Measurements from ENCODE around the gene FAM193A.
"Not testable (repeated sequence)": the region's sequence is repeated elsewhere in the genome, so short reads cannot be mapped to it uniquely, and the experiment has no call there.

The FAM193A gene

DNA sequence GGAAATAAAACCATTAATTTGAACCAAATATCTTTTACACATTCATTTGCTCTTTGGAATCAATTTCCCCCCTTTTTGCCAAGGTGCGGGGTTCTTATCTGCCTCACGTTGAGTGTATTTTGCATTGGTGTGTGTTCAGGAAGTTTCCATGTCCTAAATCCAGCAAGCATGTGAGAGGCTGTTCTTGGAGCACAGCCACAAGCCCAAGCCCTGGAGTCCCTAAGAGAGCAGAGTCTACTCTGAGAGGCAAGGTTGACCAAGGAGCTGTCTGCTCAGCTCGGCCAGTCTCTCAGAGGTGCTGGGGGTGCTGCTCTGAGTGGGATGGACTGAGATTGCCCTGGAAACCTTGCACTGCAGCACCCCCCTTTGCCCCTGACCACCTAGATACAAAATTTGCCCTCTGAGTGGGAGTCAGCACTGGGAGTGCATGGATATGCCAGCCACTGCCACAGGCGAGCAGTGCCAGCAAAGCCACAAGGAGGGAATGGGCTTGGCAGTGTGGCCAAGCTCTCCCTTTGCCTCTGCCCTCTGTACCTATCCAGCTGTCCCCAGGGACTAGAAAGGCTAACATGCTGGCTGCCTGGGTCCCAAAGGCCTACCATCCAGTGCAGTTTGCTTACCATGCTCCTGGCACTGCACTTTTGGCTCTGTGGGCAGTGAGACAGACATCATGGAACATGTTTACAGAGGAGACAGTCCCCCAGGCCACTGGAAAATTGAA is 20.5 kb upstream of the FAM193A start:
- DNase-seq, result no peak

DNA sequence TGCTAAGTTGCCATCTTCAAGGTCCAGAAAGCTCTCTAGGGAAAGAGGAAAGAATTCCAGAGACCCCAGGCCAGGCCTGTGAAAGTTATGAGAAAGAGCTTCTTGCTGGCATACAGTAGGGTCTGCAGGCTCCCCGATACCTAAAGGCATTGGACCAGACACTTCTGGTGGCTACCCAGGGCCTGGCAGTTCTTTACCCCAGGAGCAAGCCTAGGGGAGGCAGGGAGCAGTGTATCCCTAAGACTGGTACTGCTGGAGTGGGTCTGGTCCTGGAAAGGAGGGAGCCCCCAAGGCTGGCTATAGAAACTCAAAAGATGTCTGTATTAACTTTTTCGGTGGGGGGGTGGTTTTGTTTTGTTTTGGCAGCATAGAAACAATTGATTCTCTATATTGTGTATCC is 19.8 kb upstream of the FAM193A start:
- DNase-seq, result no peak

DNA sequence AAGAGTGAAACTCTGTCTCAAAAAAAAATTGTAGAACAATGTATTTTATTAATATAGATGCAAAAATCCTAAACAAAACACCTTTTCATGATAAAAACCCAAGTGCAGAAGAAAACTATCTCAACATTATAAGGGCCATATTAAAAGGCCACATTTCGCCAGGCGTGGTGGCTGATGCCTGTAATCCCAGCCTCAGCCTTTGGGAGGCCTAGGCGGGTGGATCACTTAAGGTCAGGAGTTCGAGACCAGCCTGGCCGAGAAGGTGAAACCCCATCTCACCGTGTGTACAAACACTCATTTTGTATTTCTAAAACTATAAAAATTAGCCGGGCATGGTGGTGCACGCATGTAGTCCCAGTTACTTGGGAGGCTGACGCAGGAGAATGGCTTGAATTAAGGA is 9.9 kb upstream of the FAM193A start:
- DNase-seq, result no peak

DNA sequence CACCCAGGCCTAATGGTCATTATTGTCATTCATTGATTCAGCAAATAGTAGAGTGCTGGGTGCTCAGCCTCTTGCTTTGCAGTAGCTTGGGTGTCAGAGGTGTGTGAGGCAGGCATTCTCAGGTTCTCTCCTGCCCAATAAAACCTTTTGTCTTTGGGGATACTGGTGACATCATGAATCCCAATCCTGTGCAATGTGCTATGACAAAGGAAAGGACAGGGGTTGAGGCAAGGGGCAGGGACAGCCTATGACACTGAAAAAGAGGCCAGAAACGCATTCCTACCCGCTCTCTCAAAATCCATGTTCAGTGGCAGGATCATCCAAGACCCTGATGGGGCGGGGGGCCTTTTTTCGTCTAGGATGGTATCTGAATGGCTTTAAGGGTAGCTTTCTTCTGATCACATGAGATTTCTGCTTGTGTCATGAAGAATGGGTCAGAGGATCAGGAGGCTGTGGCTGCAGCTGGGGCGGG is 1.5 kb upstream of the FAM193A start:
- DNase-seq, result peak in 1 of 2 experiments; percentile 11

DNA sequence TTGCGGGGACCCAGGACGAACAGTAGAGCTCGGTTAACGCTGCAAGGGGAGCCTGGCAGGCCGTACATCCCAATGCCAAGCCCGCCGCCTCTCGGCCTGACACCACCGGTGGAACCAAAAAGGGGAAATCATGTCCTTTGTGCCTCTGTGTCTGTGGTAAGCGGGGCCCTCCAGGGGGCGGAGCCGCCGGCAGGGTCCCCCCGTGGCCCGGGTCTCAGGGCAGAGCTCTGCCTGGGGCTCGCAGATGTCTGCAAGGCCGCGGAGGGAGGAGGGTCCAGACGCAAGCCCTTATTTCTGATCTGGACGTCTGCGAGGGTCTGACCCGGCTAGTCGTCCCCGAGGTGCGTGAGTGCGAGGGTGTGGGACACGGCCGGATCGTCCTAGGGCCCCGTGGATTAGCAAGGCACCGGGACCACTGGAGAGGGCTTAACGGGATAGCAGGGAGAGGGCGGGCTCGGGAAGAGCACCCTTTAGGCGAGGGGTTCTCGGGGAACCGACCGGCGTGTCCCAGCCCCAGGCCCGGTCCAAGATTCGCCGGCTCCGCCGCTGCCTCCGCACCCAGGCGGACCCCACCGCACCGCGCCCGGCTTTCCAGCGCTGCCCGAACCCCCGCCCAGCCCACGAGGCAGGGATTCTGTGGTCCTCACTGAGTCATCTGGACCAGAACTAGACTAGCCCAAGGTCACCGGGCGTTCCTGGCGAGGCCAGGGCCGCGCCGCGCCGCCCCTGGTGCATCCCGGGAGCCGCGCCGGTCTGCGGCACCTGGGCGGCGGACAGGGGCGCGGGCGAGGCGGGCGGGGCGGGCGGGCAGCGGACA is 863 bp upstream of the FAM193A start:
- DNase-seq, result peak in 1 of 2 experiments; percentile 5

DNA sequence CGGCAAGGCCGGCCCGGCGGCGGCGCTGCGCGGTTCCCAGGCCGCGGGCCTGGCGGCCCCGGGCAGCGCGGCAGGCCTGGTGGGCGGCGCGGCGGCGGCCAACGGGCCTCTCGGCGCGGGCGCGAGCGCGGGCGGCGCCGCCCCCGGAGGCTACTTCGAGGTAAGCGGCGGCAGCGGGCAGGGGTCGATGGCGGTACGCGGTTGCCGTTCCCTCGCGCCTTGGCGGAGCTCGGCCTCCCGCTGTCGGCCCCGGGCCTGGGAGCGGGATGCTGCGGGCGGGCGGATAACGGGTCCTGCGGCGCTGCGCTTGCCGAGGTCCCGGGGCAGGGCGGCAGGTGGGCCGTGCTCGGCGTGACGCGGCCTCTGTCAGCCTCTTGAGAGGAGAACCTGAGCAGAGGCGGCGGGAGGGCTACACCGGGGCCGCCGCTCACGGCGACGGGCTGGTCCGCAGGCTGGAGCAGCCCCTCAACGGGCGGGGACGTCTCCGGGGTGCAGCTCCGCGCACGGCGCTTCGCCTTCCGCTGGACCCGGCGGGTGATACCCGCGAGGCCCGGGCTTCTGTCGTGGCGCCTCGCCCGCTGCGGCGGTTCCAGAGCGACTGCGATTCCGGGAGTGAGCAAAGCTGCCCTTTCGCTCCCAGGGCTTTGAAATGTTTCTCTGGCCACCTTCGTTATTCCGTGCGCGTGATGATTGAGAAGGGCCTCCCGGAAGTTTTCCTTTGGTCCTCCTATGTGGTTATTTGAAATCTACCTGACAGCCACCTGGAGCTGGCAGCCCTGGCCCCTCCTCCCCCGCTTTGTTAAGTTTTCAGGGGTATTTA is 774 bp downstream of the FAM193A start:
- DNase-seq, result peak in 1 of 2 experiments; percentile 5

DNA sequence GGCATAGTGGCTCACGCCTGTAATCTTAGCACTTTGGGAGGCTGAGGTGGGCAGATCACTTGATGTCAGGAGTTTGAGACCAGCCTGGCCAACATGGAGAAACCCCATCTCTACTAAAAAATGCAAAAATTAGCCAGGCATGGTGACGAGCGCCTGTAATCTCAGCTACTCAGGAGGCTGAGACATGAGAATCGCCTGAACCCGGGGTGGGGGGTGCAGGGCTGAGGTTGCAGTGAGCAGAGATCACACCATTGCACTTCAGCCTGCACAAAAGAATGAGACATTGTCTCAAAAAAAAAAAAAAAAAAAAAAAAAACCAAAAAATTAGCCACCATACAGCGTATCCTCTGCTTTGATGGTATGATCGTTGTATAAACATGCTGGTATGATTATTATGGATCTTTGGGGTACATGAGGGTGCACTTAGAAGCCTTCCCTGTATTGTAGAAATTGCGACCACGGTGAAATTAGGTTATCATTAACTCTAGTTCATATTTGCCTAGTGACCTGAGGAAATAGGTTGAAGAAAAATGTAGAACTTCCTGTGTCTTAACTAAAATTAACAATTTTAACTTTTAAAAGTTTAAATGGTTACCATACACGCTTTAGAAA is 7.2 kb downstream of the FAM193A start:
- not testable (repeated sequence) for DNase-seq

DNA sequence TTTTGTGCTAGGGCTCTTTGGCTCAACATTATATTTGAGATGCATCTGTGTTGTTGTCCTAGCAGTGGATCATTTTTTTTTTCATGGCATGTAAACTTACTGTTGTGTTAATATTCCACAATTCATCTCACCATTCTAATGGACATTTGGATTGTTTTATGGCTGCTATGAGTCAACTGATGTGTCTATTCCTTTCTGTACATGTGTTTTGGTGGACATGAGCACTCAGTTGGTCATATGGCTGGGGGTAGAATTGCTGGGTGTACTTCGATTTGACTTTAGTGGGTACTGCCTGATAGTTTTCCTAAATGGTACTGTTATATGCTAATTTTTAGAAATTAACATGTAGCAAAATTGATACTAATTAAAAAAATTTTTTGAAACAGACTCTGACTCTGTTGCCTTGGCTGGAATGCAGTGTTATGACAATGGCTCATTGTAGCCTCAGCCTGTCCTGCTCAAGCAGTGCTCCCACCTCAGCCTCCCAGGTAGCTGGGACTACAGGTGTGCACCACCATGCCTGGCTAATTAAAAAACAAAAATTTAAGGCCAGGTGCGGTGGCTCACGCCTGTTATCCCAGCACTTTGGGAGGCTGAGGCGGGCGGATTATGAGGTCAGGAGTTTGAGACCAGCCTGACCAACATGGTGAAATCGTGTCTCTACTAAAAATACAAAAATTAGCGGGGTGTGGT is 9.0 kb downstream of the FAM193A start:
- no peak for DNase-seq

DNA sequence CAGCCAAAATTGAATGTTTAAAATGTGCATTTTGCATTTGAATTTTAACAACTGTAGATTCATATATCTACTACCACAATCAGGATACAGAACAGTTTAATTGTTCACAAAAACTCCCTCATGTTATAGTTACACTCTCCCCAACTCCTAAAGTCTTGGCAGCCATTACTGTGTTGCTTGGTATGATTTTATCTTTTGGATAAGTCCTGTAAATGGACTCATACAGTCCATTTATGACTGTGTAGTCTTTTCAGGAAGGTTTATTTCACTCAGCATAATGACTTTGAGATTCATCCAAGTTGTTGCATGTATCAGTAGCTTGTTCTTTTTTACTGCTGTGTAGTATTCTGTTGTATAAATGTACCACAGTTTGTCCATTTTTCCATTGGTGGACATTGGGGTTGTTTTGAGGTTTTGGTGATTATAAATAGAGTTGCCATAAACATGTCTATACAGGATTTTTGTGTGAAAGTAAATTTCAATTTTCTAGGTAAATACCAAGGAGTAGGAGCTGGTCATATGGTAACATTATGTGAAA is 9.9 kb downstream of the FAM193A start:
- no peak for DNase-seq

DNA sequence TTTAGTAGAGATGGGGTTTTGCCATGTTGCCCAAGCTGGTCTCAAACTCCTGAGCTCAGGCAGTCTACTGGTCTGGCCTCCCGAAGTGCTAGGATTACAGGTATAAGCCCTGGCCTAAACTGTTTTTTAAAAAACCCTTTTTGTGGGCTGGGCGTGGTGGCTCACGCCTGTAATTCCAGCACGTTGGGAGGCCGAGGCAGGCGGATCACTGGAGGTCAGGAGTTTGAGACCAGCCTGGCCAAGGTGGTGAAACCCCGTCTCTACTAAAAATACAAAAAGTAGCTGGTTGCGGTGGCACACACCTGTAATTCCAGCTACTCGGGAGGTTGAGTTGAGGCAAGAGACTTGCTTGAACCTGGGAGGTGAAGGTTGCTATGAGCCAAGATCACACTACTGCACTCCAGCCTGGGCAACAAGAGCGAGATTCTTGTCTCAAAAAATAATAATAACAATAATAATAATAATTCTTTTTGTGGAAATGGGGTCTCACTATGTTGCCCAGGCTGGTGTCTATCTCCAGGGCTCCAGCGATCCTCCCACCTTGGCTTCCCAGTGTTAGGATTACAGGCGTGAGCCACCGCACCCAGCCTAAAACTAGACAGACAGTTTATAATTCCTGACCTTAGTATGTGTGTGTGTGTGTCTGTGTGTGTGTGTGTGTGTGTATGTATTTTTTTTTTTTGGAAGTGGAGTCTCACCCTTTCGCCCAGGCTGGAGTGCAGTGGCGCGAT is 10.7 kb downstream of the FAM193A start:
- DNase-seq, result not testable (repeated sequence)

DNA sequence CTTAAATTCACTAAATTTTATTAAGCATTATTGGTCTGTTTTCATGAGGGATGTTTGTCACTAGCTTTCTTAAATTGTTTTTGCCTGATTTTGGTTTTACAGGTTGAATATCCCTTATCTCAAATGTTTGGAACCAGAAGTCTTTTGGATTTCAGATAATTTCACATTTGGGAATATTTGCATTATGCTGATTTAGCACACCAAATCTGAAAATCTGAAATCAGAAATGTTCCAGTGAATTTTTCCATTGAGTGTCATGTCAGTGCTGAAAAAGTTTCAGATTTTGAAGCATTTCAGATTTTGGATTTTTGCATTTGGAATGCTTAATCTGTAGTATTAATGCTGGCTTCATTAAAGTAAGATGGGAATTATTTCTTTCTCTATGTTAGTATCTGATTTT is 14.7 kb downstream of the FAM193A start:
- DNase-seq, result no peak

DNA sequence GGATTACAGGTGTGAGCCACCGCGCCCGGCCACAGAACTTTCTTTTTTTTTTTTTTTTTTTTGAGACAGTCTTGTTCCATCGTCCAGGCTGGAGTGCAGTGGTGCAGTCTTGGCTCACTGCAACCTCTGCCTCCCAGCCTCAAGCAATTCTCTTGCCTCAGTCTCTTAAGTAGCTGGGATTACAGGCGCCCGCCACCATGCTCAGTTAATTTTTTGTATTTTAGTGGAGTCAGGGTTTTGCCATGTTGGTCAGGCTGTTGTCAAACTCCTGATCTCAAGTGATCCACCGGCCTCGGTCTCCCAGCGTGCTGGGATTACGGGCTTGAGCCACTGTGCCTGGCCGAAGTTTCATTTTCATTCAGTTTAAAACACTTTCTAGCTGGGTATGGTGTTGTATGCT is 16.4 kb downstream of the FAM193A start:
- no peak for DNase-seq

DNA sequence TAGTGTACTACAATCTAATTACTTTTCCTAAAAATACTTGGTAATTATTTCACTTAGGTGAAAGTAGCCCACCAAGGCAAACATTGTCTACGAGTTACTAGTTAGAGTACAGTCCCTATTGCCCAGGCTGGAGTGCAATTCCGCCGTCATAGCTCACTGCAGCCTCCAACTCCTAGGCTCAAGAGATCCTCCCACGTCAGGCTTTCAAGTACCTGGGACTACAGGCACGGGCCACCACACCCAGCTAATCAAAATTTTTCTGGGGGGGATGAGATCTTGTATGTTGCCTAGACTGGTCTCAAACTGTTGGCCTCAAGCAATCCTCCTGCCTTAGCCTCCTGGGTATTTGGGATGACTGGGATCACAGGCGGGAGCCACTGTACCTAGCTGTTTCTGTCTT is 21.9 kb downstream of the FAM193A start:
- DNase-seq, result no peak

DNA sequence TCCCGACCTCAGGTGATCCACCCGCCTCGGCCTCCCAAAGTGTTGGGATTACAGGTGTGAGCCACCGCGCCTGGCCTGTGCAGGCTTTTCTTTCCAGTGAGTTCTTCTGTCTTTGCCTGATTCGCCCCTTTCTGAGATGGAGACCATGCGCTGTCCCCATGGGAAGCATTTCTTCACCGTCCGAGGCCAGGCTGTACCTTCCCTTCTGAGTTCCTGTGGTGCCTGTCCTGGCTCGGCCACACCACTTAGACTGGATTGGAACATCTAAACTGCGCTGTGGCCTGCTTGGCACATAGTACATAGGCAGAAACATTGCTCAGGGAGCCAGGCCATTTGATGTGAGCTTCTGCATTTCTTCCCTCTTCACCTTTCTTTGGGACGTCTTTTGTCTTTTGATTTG is 23.7 kb downstream of the FAM193A start:
- DNase-seq, result no peak

DNA sequence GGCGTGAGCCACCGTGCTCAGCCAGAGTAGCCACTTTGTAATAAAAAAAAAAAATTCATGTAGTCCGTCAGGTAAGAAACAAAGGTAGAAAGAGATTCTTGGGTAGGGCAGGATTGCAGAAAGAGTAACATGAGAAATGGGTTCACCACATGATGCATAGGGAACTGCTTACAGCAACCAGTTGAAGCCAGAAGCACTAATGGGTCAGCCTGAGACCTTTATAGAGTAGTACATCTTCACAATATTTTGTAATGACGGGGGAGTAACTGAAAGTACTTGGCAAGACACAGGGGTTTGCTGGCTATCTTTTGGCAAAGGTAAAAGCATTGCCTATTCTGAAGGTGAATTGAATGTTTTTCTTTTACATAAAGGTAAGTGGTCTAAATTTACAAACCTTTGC is 29.1 kb downstream of the FAM193A start:
- DNase-seq, result no peak

DNA sequence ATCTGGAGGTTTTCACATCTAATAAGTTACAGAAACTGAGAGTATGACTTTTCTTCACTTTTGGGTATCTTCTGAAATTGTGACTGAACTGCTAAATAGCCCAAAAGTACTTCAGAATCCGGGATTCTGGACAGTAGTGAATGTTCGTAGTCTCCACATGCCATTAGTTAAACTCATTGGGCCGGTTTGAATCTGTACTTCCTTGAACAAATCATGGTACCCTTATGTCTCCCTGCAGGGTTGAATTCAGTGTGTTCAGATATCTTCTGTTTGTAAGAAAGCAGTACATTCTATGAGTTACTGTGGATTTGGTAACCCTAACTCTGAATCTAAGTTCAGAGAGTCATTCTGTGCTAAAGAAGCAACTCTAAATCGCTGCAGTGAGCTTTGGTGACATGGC is 33.6 kb downstream of the FAM193A start:
- DNase-seq, result no peak

DNA sequence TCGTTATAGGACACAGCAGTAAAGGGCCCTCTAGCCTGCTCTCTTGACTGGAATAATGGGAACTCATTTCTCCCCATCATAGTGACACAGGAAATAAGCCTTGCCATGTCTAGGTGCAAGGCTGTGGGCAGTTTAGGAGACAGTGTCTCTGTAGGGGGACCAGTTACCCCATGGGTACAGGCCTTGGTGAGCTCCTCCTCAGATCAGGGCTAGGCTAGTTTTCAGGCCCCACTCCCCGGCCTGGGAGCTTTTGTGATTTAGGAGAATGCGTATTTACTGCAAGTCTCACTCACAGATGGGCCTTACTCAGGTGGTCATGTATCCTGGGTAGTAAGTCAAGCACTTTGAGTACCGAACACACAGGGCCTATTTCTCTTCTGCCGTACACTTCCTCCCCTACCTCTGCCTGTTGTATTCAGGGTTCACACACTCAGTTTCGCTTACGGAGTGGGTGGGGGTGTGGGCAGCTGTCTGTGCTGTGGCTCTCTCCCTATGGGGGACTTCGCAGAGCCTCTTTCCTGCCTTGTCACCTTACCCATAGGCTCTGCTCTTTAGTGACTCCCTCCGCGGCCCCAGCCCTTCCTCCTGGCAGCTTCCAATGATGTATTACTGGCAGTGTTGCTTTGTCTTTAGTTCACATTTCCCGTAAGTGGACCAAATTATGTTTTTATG is 34.2 kb downstream of the FAM193A start:
- no peak for DNase-seq

DNA sequence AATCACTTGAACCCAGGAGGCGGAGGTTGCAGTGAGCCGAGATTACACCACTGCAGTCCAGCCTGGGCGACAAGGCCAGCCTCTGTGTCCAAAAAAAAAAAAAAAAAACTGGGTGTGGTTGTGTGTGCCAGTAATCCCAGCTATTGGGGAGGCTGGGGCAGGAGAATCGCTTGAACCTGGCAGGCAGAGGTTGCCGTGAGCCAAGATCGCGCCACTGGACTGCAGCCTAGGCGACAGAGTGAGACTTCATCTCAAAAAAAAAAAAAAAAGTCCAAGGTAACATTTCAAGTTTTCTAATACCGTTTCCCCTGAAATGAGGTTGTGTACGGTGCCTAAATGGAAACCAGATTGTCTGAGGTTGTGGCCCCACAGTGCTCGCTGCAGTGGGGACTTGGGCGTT is 35.6 kb downstream of the FAM193A start:
- no peak for DNase-seq

DNA sequence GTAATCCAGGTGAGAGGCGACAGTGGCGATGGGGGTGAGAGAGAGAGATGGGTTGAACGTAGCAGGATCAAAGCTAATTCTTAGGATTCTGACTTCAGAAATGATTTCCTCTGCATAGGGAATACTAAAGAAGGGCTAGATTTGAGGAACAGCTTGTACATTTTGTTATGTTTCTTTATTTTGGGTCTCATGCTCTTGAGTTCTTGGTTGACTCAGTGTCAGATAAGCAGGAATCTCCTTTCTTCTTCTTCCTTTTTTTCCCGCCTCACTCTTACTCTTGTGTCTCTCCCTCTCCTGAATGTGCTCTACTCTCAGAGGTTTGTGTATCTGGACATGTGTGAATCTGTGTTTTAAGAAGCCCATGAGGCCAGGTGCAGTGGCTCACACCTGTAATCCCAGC is 36.4 kb downstream of the FAM193A start:
- DNase-seq, result no peak

DNA sequence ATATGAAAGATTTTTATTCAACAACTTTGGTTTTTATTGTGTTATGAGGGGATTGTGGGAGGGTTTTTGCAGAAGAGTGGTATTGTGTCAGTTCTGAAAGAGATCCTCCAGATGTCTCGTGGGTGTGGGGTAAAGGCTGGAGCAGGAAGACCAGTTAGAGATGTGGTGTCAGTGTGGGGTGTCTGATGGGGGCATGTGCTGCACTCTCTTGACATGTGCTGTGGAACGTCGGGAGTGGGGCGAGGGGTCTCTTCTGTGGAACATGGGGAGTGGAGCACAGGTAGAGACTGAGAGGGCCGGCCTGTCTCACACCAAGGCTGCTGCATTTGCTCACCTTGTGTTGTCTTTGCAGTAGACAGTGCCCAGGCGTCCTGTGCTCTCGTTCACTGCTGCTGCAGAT is 37.6 kb downstream of the FAM193A start:
- no peak for DNase-seq

DNA sequence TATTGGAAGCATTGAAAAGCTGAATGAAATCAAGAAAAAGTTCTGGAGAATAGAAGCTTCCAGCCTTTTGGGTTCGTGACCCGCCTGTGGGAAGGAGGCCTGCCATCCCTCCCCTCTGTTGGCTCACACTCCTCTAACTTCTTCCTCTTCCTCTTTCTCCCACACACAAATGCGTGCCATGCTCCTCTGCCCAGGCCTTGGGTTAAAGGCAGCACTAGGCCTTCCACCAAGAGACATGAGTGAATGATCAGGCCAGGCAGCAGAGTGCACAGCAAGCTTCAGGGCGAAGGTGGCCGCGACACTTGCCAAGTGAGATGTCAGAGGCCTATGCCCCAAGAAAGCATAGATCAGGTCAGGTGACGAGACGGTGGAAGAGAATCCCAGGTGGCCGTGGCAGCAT is 38.4 kb downstream of the FAM193A start:
- no peak for DNase-seq

All from SHP77 (cell line).